GM18511 (cell line): ENCODE measurements around the gene CDC27.
"Not testable (repeated sequence)": the region's sequence is repeated elsewhere in the genome, so short reads cannot be mapped to it uniquely, and the experiment has no call there.

Experiments
- ATAC-seq: cut with Tn5 transposase; IDR thresholded peaks from one replicate; pipeline ENCODE4 v1.9.1; 2021; ENCODE audit warnings: mild to moderate bottlenecking, moderate library complexity; ENCODE audit not compliant: unreplicated experiment

CDC27 gene

GRCh38 chr17:47159315-47159714, 29.8 kb downstream of the CDC27 start:
- no peak for ATAC-seq

- ATAC-seq = no peak
These were observed 43.7 kb downstream of the CDC27 start for GRCh38 chr17:47145351-47145750.

DNA sequence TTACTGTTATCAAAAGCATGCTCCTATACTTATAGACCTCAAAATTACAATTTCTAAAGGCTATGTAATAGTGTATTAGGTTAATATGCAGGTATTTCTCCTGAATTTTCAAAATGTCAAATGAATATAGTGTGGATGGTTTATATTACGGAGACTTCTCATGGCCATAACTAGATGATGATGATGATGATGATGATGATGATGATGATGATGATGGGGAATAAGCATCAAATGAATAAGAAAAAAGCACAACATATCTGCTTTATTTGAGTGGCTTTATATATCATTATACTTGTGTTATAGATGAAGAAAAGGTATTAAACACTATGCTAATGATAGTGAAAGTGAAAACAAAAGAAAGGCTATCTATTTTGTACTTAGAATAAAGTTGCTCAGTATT, 53.9 kb downstream of the CDC27 start:
- ATAC-seq = no peak

DNA sequence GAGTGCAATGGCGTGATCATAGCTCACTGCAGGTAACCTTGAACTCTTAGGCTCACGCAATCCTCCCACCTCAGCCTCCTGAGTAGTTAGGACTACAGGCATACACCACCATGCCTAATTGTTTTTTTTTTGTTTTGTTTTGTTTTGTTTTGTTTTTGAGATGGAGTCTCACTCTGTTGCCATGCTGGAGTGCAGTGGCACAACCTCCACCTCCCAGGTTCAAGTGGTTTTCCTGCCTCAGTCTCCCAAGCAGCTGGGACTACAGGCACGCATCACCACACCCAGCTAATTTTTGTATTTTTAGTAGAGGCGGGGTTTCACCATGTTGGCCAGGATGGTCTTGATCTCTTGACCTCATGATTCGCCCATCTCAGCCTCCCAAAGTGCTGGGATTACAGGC, 54.7 kb downstream of the CDC27 start:
- not testable (repeated sequence) for ATAC-seq

DNA sequence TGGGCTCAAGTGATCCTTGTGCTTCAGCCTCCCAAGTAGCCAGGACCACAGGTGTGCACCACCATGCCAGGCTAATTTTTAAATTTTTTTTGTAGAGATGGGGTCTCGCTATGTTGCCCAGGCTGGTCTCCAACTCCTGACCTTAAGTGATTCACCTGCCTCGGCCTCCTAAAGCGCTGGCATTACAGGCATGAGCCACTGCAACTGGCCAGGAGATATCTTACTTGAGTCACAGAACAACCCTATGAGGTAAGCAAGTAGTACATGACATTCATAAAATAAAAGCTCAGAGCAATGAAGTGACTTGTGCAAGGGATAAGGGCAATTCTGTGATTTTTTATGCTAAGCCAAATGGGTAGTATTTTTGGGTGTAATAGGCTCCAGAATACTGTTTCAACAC, 57.3 kb downstream of the CDC27 start:
- ATAC-seq = no peak

DNA sequence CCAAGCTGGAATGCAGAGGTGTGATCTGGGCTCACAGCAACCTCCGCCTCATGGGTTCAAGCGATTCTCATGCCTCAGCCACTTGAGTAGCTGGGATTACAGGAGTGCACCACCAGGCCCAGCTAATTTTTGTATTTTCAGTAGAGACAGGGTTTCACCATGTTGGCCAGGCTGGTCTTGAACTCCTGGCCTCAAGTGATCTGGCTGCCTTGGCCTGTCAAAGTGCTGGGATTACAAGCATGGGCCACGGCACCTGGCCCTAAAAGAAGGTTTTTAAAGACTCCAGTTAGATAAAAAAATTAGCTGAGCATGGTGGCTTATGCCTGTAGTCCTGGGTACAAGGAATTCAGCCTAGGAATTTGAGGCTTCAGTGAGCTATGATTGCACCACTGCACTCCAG, 62.3 kb downstream of the CDC27 start:
- ATAC-seq = not testable (repeated sequence)

DNA sequence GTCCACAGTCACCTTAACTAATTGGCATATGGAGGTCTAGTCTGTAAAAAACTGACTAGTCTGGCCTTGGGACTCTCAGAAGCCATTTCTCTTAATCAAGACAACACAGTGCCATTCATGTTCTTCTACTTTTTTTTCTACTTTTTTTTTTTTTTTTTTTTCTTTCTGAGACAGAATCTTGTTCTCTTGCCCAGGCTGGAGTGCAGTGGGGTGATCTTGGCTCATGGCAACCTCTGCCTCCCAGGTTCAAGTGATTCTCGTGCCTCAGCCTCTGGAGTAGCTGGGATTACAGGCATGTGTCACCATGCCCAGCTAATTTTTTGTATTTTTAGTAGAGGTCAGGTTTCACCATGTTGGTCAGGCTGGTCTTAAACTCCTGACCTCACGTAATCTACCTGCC, 65.8 kb downstream of the CDC27 start:
- ATAC-seq = not testable (repeated sequence)

DNA sequence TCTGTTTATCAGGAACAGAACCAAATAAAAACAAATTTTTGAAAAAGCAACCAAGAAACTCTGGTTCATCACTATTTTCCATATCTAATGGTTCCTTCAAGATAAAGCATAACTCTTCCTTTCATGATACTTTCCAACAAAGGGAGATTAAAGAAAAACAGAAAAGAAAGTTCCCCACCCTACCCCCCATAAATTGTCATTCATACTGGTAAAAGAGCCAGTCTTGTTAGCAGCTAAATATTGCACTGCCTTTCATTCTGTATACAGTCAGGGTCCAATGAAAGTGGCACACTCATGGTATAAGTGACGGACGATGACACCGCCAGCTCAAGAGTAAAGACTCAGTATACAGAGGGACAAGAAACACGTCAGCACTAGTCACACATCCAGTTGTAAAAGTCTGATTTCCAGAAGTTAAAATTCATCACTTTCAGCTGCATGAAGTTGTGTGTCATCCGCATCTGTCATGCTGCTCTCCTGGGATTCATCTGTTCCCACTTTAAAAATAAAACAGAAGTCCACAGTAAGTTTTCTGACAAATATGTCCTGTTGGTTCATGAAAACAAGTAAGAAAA, 68.5 kb downstream of the CDC27 start:
- ATAC-seq = no peak

DNA sequence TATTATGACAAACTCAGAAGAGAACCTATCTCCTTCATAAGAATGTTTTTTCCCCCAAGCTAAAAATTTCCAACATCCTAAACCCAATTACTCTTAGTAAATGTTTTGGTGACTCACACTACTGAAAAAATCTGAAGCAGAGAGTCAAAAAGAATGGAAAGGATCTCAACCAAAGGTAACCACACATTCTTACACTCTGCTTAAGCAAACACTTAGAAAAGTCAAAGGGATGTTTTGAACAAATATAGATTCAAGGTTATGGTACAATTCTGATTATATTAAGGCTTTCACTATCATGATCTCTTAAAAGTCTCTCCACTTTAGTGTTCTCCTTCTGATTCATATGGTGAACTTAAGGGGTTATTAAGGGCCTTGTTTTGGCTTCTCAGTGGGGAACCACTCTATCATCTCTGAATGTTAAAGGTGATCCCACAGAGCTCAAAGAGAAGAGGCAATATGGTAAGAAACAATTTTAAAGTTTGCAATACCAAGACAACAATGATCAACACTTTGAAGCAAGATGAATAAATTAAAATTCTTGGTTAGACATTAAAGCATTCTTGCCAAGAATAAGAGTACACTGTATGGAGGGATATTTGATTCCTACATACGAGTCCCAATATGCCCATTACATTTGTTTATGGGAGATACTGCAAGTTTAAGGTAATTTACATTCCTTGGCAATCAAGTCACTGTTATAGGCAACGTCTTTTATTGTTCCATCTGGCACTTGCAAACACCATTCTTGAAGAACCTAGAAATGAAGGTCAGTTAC, 69.2 kb downstream of the CDC27 start:
- no peak for ATAC-seq

GRCh38 chr17:47117386-47117785, 71.7 kb downstream of the CDC27 start:
- ATAC-seq = no peak

DNA sequence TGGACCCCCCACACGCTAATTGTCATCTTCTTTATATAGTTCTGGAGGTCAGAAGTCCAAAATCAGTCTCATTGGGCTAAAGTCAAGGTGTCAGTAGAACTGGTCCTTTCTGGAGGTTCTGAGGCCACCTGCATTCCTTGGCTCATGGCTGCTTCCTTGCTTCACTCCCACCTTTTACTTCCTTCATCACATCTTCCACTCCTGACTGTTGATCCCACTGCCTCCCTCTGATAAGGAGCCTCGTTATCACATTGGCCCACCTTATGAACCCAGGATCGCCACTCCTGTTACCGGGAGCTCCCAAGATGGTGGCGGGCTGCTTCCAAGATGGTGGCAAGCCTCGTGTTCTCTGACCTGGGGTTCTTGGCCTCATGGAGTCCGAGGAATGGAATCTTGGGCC, 83.0 kb downstream of the CDC27 start:
- no peak for ATAC-seq

DNA sequence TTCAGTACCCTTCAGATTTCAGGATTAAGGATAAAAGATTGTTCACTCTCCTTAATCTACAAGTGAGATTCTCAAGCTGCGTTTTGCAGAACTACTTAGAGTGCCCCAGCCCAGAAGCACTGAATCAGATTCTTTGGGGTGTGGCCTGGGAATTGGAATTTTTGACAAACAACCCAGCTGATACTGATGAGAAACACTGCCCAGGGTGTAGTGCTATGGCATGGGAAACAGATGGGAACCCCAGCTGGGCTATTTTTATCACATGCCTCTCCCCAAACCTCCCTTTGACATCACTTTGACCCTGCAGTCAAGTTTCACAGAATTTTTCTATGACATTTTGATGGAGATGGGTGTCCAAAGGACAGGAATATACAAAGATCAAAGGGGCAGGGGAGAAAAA, 83.8 kb downstream of the CDC27 start:
- ATAC-seq = not testable (repeated sequence)

- ATAC-seq = no peak
These were observed 86.2 kb downstream of the CDC27 start for GRCh38 chr17:47102914-47103313.

DNA sequence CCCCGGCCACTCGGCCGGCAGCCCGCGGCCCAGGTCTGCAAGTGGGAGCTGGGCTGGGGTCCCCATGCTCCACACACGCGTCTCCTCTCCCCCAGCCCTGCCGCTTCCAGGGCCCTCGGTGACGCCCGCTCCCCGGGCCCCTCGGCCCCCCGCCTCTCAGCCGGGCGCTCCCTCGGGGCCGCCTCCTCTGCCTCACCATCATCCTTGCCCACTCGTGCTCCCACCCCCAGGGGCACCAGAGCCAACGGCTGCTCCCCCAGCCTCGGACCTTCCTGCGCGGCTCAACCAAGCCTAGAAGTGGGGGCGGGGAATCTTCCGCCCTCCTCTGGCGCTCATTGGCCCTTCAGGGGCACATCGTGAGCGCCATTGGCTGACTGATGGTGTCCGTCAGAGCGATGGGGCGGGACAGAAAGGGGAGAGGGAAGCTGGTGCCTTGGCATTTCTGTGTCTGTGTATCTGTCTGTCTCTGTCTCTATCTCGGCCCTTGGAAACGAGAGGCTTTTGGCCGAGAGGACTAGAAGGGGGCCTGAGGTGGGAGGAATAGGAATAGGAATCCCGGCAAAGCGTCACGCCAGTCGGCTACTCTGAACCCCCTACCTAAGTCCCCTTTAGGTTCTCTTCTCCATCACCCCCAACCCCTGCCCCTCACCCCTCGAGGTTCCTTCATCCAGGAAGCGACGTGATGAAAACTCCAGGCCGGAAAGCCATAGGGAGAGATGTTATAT, 88.9 kb downstream of the CDC27 start:
- peak; percentile 98 for ATAC-seq

DNA sequence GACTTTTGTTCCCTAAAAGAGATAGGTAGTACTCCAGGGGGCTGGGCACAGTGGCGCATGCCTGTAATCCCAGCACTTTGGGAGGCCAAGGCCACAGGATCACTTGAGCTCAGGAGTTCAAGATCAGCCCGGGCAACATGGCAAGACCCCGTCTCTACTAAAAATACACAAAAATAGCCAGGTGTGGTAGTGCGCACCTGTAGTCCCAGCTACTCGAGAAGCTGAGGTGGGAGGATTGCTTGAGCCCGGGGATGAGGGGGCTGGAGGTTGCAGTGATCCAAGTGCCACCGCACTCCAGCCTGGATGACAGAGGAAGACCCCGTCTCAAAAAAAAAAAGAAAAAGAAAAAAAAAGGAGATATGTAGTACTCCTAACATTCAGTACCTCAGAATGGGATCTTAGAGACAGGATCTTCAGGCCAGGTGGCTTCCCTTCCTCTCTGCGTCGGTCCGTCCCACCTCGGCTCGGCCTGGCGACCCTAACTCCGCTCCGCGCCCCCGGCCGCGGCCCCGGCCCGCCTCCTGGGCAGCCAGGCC, 89.6 kb downstream of the CDC27 start:
- peak; percentile 31 for ATAC-seq

- no peak for ATAC-seq
These were observed 92.8 kb downstream of the CDC27 start for GRCh38 chr17:47096343-47096742.

GRCh38 chr17:47095268-47095667, 93.8 kb downstream of the CDC27 start:
- ATAC-seq = no peak

GRCh38 chr17:47087093-47087492, 102.0 kb downstream of the CDC27 start:
- no peak for ATAC-seq

GRCh38 chr17:47085736-47086135, 103.4 kb downstream of the CDC27 start:
- ATAC-seq = no peak

DNA sequence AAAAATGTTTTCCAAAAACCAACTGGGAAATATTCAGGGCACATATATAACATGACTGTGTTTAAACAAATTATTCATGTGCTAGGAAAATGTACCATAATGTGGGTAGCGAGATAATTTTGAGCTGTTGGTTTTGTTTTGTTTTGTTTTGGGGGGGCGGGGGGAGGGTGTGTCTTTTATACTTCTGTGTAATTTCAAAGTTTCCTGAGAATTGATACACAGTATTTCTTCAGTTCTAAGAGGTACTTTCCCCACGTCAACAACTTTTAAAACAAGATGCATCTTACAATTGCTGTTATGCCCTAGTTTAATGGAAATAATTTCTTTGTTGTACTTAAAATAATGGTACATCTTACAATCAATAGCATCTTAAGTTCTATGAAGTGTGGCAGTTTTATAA, 110.3 kb downstream of the CDC27 start:
- ATAC-seq = no peak

GRCh38 chr17:47077576-47077975, 111.5 kb downstream of the CDC27 start:
- no peak for ATAC-seq

- no peak for ATAC-seq
These were observed 112.9 kb downstream of the CDC27 start for GRCh38 chr17:47076171-47076570.
